Liver (tissue), 2 donors: ENCODE data around the gene SLC35G2.

Experiments
- YY1 ChIP-seq: IDR thresholded peaks from 2 replicates; pipeline ENCODE4 v1.6.1; 2016; ENCODE audit warnings: antibody characterized with exemption, mild to moderate bottlenecking
- TF ChIP-seq, protein P1 (sequence below): fragments of 150-350 bp; IDR thresholded peaks from 2 replicates; pipeline ENCODE4 v1.5.1; 2017; ENCODE audit warnings: improper control_type of control experiment, low read depth, low read length; ENCODE audit not compliant: missing input control
- donor health status: healthy.

DNA sequence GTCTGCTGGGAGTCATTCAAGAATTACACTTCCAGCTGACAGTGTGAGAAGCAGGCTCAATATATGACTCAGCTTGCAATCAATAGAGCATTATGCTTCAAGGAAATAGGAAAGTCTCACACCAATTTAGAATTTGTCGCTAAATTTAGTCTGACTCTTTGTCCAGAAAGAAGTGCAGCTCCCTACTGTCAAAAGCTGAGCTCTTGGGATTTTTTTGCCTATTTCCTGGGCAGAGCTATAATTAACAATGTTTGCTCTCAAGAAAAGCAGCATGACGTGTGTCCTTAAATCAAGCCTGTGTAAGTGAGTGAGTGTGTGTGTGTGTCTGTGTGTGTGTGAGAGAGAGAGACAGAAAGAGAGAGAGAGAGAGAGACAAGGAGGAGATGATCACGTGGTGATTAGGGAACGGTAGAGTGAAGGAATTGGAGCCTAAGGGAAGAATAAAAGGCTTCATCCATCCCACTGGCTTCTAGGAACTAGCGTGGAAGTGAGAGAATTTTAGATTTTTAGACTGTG is 16.4 kb upstream of the SLC35G2 start:
- TF ChIP-seq, protein P1, sequence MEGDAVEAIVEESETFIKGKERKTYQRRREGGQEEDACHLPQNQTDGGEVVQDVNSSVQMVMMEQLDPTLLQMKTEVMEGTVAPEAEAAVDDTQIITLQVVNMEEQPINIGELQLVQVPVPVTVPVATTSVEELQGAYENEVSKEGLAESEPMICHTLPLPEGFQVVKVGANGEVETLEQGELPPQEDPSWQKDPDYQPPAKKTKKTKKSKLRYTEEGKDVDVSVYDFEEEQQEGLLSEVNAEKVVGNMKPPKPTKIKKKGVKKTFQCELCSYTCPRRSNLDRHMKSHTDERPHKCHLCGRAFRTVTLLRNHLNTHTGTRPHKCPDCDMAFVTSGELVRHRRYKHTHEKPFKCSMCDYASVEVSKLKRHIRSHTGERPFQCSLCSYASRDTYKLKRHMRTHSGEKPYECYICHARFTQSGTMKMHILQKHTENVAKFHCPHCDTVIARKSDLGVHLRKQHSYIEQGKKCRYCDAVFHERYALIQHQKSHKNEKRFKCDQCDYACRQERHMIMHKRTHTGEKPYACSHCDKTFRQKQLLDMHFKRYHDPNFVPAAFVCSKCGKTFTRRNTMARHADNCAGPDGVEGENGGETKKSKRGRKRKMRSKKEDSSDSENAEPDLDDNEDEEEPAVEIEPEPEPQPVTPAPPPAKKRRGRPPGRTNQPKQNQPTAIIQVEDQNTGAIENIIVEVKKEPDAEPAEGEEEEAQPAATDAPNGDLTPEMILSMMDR = no peak
- TF ChIP-seq YY1 = no peak
